Neural crest cell (in vitro differentiated cells): ENCODE results near the gene TNS3. TPM values are rescaled to one million over a fixed set of nuclear protein-coding genes. Genes with fewer than 3 reads are reported as not detected.

Experiments
- DNase-seq: peaks from one replicate; pipeline ENCODE4 v3.0.0; 2021; ENCODE audit warnings: low read depth, mixed read lengths, low spot score
- H3K27ac Mint-ChIP-seq: one replicate; pipeline ENCODE4 v1.8.0; 2021; ENCODE audit warnings: mild to moderate bottlenecking, mixed read lengths; ENCODE audit not compliant: unreplicated experiment
- H3K27me3 Mint-ChIP-seq: 2 replicates; pipeline ENCODE4 v1.8.0; 2021; ENCODE audit warnings: low read depth, mild to moderate bottlenecking, mixed read lengths
- H3K36me3 Mint-ChIP-seq: 2 replicates; pipeline ENCODE4 v1.8.0; 2021; ENCODE audit warnings: low read depth, mild to moderate bottlenecking, mixed read lengths
- H3K4me1 Mint-ChIP-seq: 2 replicates; pipeline ENCODE4 v1.8.0; 2021; ENCODE audit warnings: mixed read lengths
- H3K4me3 Mint-ChIP-seq: one replicate; pipeline ENCODE4 v1.8.0; 2021; ENCODE audit warnings: mild to moderate bottlenecking, mixed read lengths
- H3K9me3 Mint-ChIP-seq: 2 replicates; pipeline ENCODE4 v1.8.0; 2021; ENCODE audit warnings: mixed read lengths
- CTCF ChIP-seq: fragments of 200-600 bp; sonication (generic); conservative IDR thresholded peaks from 2 replicates; pipeline ENCODE4 v1.5.0; 2021; ENCODE audit warnings: antibody characterized with exemption, mild to moderate bottlenecking
- total RNA-seq: library from RNA; stranded (reverse); gene quantifications from 2 replicates; pipeline ENCODE4 v1.2.1, GENCODE V29; 2021

The TNS3 gene
- total RNA-seq, 1 donor from 2014 or later, result 26.4 TPM

GRCh38 chr7:47374538-47374937 lies 207.4 kb downstream of the TNS3 start:
- no peak for DNase-seq
- Mint-ChIP-seq H3K4me1 (peaks cover 1% of the 10 kb centered on the region), H3K9me3 (no peaks in the 10 kb centered on the region), H3K27me3 (no peaks in the 10 kb centered on the region), H3K4me3 (no peak overlapping the region), H3K36me3 (peaks cover under 1% of the 10 kb centered on the region), H3K27ac (no peak overlapping the region)
- no peak for TF ChIP-seq CTCF

GRCh38 chr7:47373871-47374451 lies 207.9 kb downstream of the TNS3 start:
- H3K4me1 Mint-ChIP-seq, result no peaks in the 10 kb centered on the region
- H3K4me3 Mint-ChIP-seq, result no peak overlapping the region

GRCh38 chr7:47371733-47372368 lies 210.1 kb downstream of the TNS3 start:
- H3K27ac Mint-ChIP-seq, result no peak overlapping the region

More at GRCh38 chr7:47373871-47374451, 207.9 kb downstream of the TNS3 start:
- Mint-ChIP-seq H3K27ac (no peak overlapping the region), H3K36me3 (peaks cover 3% of the 10 kb centered on the region), H3K27me3 (no peaks in the 10 kb centered on the region), H3K9me3 (no peaks in the 10 kb centered on the region)
- no peak for DNase-seq
- TF ChIP-seq CTCF, result no peak

GRCh38 chr7:47371317-47371716 lies 210.6 kb downstream of the TNS3 start:
- DNase-seq, result no peak
- peaks cover 1% of the 10 kb centered on the region for H3K4me1 Mint-ChIP-seq
- peaks cover 3% of the 10 kb centered on the region for H3K36me3 Mint-ChIP-seq
- H3K4me3 Mint-ChIP-seq, result no peak overlapping the region
- H3K9me3 Mint-ChIP-seq, result no peaks in the 10 kb centered on the region
- no peak overlapping the region for H3K27ac Mint-ChIP-seq
- no peaks in the 10 kb centered on the region for H3K27me3 Mint-ChIP-seq
- TF ChIP-seq CTCF, result no peak

More at GRCh38 chr7:47371733-47372368, 210.1 kb downstream of the TNS3 start:
- Mint-ChIP-seq H3K4me1 (no peaks in the 10 kb centered on the region), H3K4me3 (no peak overlapping the region), H3K27me3 (no peaks in the 10 kb centered on the region), H3K36me3 (peaks cover 3% of the 10 kb centered on the region), H3K9me3 (no peaks in the 10 kb centered on the region)
- no peak for TF ChIP-seq CTCF
- DNase-seq, result no peak

DNA sequence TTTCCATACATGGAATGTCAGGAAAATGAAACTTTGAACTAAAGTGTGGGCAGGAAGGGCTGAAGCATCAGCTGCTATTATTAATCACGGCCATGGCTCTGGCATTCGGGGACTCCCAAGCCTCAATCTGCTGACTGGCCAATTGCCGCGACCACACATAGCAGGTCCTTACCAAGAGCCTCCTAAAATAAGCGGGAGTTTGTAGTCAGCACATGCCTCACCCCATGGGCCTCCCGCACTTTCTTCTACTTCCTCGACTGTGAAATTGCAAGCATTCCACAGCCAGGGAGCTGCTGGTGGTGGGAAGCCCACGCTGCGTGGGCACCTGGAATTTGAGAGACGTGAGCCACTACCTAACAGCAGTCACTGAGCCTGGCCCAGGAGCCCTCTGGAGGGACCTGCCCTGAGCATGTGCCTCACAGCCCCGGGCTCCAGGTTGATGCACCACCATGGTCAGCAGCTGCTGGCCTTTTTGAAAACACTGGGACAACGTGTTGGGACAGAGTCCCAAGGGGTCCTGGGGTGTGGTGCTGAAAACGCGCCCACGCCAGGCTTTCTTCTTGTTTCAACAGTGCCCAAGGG lies 211.4 kb downstream of the TNS3 start:
- DNase-seq, result no peak
- peaks cover 4% of the 10 kb centered on the region for H3K4me1 Mint-ChIP-seq
- H3K27me3 Mint-ChIP-seq, result no peaks in the 10 kb centered on the region
- TF ChIP-seq CTCF, result no peak
- H3K36me3 Mint-ChIP-seq, result peaks cover 3% of the 10 kb centered on the region
- peak overlapping the region; percentile 62 for H3K27ac Mint-ChIP-seq
- H3K9me3 Mint-ChIP-seq, result no peaks in the 10 kb centered on the region
- H3K4me3 Mint-ChIP-seq, result no peak overlapping the region
